Mesendoderm (in vitro differentiated cells): Measurements from ENCODE around the gene LINGO3.

ENCODE experiments used
- DNase-seq: peaks from one replicate; pipeline ENCODE4 v3.0.0; 2013
- H2AK5ac ChIP-seq: 2 replicates; pipeline ENCODE4 v1.6.1; 2013; ENCODE audit warnings: low read length, inconsistent platforms
- H2BK120ac ChIP-seq: 2 replicates; pipeline ENCODE4 v1.6.1; 2013; ENCODE audit warnings: low read depth, mild to moderate bottlenecking, low read length, moderate library complexity, mixed read lengths
- H2BK15ac ChIP-seq: replicated peaks from 2 replicates; pipeline ENCODE4 v1.6.1; 2013; ENCODE audit warnings: low read depth, mild to moderate bottlenecking, moderate library complexity
- H2BK5ac ChIP-seq: 2 replicates; pipeline ENCODE4 v1.6.1; 2013; ENCODE audit warnings: low read length, inconsistent platforms
- H3K18ac ChIP-seq: 2 replicates; pipeline ENCODE4 v1.6.1; 2013; ENCODE audit warnings: mild to moderate bottlenecking, low read length, mixed read lengths
- H3K23ac ChIP-seq: one replicate; pipeline ENCODE4 v1.6.1; 2013; ENCODE audit warnings: low read length
- H3K27ac ChIP-seq: 2 replicates; pipeline ENCODE4 v1.5.1; 2013; ENCODE audit warnings: low read depth, mild to moderate bottlenecking, inconsistent platforms, low read length, moderate library complexity
- H3K27me3 ChIP-seq: 2 replicates; pipeline ENCODE4 v1.6.1; 2013; ENCODE audit warnings: low read length, control low read depth, mild to moderate bottlenecking, inconsistent platforms; ENCODE audit not compliant: insufficient read depth, poor library complexity
- H3K36me3 ChIP-seq: 2 replicates; pipeline ENCODE4 v1.6.1; 2013; ENCODE audit warnings: low read length, inconsistent platforms; ENCODE audit not compliant: control insufficient read depth, insufficient read depth
- H3K4ac ChIP-seq: one replicate; pipeline ENCODE4 v1.6.1; 2013; ENCODE audit warnings: low read depth, mild to moderate bottlenecking, low read length, moderate library complexity
- H3K4me1 ChIP-seq: 2 replicates; pipeline ENCODE4 v1.6.1; 2013; ENCODE audit warnings: low read depth, low read length, inconsistent platforms; ENCODE audit not compliant: control insufficient read depth
- H3K4me2 ChIP-seq: 2 replicates; pipeline ENCODE4 v1.6.1; 2013; ENCODE audit warnings: low read length
- H3K4me3 ChIP-seq: 2 replicates; pipeline ENCODE4 v1.5.1; 2013; ENCODE audit warnings: mild to moderate bottlenecking, low read length
- H3K56ac ChIP-seq: one replicate; pipeline ENCODE4 v1.6.1; 2013; ENCODE audit warnings: low read length
- H3K79me1 ChIP-seq: 2 replicates; pipeline ENCODE4 v1.6.1; 2013; ENCODE audit warnings: low read length, inconsistent platforms
- H3K79me2 ChIP-seq: 2 replicates; pipeline ENCODE4 v1.6.1; 2013; ENCODE audit warnings: mild to moderate bottlenecking, low read length; ENCODE audit not compliant: control insufficient read depth, insufficient read depth
- H3K9ac ChIP-seq: 2 replicates; pipeline ENCODE4 v1.6.1; 2013; ENCODE audit warnings: low read length, inconsistent platforms
- H4K5ac ChIP-seq: one replicate; pipeline ENCODE4 v1.6.1; 2013; ENCODE audit warnings: low read length
- H4K8ac ChIP-seq: one replicate; pipeline ENCODE4 v1.6.1; 2013; ENCODE audit warnings: low read depth, mild to moderate bottlenecking, control low read depth, low read length, moderate library complexity
- WGBS: extraction: QIAGEN DNeasy Blood & Tissue Kit; methylation state at CpG from one replicate; pipeline ENCODE4 v1.1.7; 2013; ENCODE audit warnings: low lambda C conversion rate, missing lambda C conversion rate; ENCODE audit not compliant: insufficient coverage; ENCODE audit errors: extremely low coverage; 5-methylcytosine and 5-hydroxymethylcytosine counted together

LINGO3 gene

DNA sequence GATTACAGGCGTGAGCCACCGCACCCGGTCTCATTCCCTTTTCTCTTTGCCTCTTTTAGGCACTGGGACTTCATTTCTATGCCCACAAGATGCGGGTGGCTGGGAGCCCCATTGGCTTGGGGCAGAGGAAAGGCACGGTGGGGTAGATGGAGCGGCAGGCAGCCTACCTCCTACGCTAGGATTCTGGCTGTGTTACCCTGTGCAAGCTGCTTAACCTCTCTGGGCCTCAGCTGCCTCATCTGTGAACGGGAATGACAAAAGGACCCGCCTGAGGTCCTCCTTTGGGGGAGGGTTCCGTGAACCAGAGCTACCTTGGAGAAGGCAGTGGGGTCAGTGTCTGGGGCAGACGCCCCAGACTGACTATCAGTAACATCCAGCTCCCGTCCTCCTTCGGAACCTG, 9.3 kb upstream of the LINGO3 start:
- Histone ChIP-seq H3K9ac (no peak overlapping the region), H3K4ac (no peak overlapping the region), H3K4me1 (no peaks in the 10 kb centered on the region), H3K18ac (no peak overlapping the region), H2BK15ac (no peak overlapping the region), H2BK120ac (no peak overlapping the region), H4K5ac (no peak overlapping the region), H3K79me2 (no peaks in the 10 kb centered on the region), H3K4me2 (no peak overlapping the region), H2AK5ac (no peak overlapping the region), H3K23ac (no peak overlapping the region), H3K27me3 (no peaks in the 10 kb centered on the region), H4K8ac (no peak overlapping the region), H3K4me3 (no peak overlapping the region), H3K79me1 (no peaks in the 10 kb centered on the region), H2BK5ac (no peak overlapping the region), H3K27ac (no peak overlapping the region), H3K56ac (no peak overlapping the region), H3K36me3 (no peaks in the 10 kb centered on the region)
- DNase-seq: no peak
- WGBS: no CpG with 5 or more reads among the region's 13 CpGs

DNA sequence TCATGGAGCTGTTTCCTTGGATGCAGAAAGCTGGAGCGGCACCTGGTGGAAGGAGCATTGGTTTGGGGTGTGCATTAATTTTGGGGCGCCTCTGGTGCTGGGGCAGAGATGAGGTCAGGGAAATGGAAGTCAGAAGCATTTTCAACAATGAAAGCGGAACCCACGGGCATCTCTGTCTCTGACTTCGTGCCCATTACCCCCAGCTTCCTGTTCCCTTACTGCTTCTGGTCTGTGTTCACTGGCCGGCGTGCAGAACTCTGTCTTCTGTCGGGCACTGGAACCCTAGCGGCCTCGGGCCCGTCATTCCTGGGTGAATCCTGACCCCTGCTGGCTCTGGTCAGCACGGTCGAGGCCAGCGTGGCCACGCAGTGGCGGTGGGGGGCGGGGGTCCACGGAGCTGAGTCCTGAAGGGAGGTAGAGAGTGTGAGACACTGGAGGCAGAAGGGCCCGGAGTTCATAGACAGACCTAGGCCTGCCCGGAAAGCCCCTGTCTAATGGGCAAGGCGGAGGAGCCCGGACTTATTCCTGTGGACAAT, 7.9 kb upstream of the LINGO3 start:
- Histone ChIP-seq H3K79me1 (no peaks in the 10 kb centered on the region), H3K56ac (no peak overlapping the region), H4K5ac (no peak overlapping the region), H2BK120ac (no peak overlapping the region), H2BK5ac (no peak overlapping the region), H3K4me1 (no peaks in the 10 kb centered on the region), H3K4me2 (no peak overlapping the region), H3K4me3 (no peak overlapping the region), H2AK5ac (no peak overlapping the region), H2BK15ac (no peak overlapping the region), H3K9ac (no peak overlapping the region), H4K8ac (no peak overlapping the region), H3K27me3 (no peaks in the 10 kb centered on the region), H3K4ac (no peak overlapping the region), H3K23ac (no peak overlapping the region), H3K79me2 (no peaks in the 10 kb centered on the region), H3K36me3 (no peaks in the 10 kb centered on the region), H3K27ac (no peak overlapping the region), H3K18ac (no peak overlapping the region)
- peak; percentile 68 for DNase-seq
- WGBS: no CpG with 5 or more reads among the region's 22 CpGs

GRCh38 chr19:2315121-2315817, 7.3 kb upstream of the LINGO3 start:
- Histone ChIP-seq H2AK5ac (no peak overlapping the region), H2BK120ac (no peak overlapping the region), H3K23ac (no peak overlapping the region), H3K27me3 (no peaks in the 10 kb centered on the region), H4K8ac (no peak overlapping the region), H3K79me1 (no peaks in the 10 kb centered on the region), H2BK5ac (no peak overlapping the region), H3K27ac (no peak overlapping the region), H3K4me3 (no peak overlapping the region), H3K56ac (no peak overlapping the region), H4K5ac (no peak overlapping the region), H3K18ac (no peak overlapping the region), H3K4me1 (no peaks in the 10 kb centered on the region), H3K9ac (no peak overlapping the region), H3K79me2 (no peaks in the 10 kb centered on the region), H3K4me2 (no peak overlapping the region), H3K36me3 (no peaks in the 10 kb centered on the region), H2BK15ac (no peak overlapping the region), H3K4ac (no peak overlapping the region)
- DNase-seq: no peak
- WGBS: no CpG with 5 or more reads among the region's 7 CpGs

GRCh38 chr19:2312820-2313501, 5.0 kb upstream of the LINGO3 start:
- no peak overlapping the region for H3K4me3 ChIP-seq
- H2BK15ac ChIP-seq: no peak overlapping the region
- no peak overlapping the region for H3K18ac ChIP-seq
- H3K27me3 ChIP-seq: peaks cover 5% of the 10 kb centered on the region
- no peak overlapping the region for H2BK5ac ChIP-seq
- no peaks in the 10 kb centered on the region for H3K36me3 ChIP-seq
- no peak overlapping the region for H2AK5ac ChIP-seq
- H3K79me1 ChIP-seq: no peaks in the 10 kb centered on the region
- H3K56ac ChIP-seq: no peak overlapping the region
- H4K8ac ChIP-seq: no peak overlapping the region
- H3K4me2 ChIP-seq: no peak overlapping the region
- DNase-seq: peak; percentile 45
- no peaks in the 10 kb centered on the region for H3K4me1 ChIP-seq
- H3K23ac ChIP-seq: no peak overlapping the region
- H2BK120ac ChIP-seq: no peak overlapping the region
- no peak overlapping the region for H3K4ac ChIP-seq
- H4K5ac ChIP-seq: no peak overlapping the region
- WGBS: no CpG with 5 or more reads among the region's 28 CpGs
- H3K79me2 ChIP-seq: no peaks in the 10 kb centered on the region
- H3K9ac ChIP-seq: no peak overlapping the region
- no peak overlapping the region for H3K27ac ChIP-seq

DNA sequence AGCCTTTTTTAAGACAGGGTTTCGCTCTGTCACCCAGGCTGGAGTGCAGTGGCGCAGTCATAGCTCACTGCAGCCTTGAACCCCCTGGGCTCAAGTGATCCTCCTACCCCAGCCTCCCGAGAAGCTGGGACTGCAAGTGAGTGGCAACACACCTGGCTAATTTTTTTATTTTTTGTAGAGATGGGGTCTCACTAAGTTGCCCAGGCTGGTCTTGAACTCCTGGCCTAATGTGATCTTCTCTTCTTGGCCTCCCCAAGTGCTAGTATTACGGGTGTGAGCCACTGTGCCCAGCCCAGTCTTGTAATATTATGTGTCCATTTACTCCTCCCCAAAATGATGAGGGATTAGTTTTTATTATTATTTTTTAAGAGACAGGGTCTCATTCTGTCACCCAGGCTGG, 3.1 kb upstream of the LINGO3 start:
- H3K27ac ChIP-seq: no peak overlapping the region
- H3K36me3 ChIP-seq: no peaks in the 10 kb centered on the region
- no peak overlapping the region for H4K8ac ChIP-seq
- no peak overlapping the region for H2BK15ac ChIP-seq
- H3K9ac ChIP-seq: no peak overlapping the region
- no CpG with 5 or more reads among the region's 4 CpGs for WGBS
- no peak overlapping the region for H3K18ac ChIP-seq
- no peaks in the 10 kb centered on the region for H3K79me2 ChIP-seq
- no peak overlapping the region for H2AK5ac ChIP-seq
- H4K5ac ChIP-seq: no peak overlapping the region
- peaks cover 9% of the 10 kb centered on the region for H3K27me3 ChIP-seq
- H3K4ac ChIP-seq: no peak overlapping the region
- H3K4me1 ChIP-seq: no peaks in the 10 kb centered on the region
- H3K4me2 ChIP-seq: no peak overlapping the region
- H3K56ac ChIP-seq: no peak overlapping the region
- H2BK5ac ChIP-seq: no peak overlapping the region
- DNase-seq: no peak
- no peak overlapping the region for H3K23ac ChIP-seq
- H3K79me1 ChIP-seq: no peaks in the 10 kb centered on the region
- H3K4me3 ChIP-seq: no peak overlapping the region
- H2BK120ac ChIP-seq: no peak overlapping the region
